ENCODE results near the gene RNU2-63P. TPM values are rescaled to one million over a fixed set of nuclear protein-coding genes. Genes with fewer than 3 reads are reported as not detected.
"Not testable (repeated sequence)": the region's sequence is repeated elsewhere in the genome, so short reads cannot be mapped to it uniquely, and the experiment has no call there.

The RNU2-63P gene
- total and polyA plus RNA-seq, 4 donors: 30.7 TPM; not detected in 3

GRCh38 chr2:88053934-88054781 is 37.8 kb upstream of the RNU2-63P start:
- Histone ChIP-seq H3K36me3 (ENCODE audit: control insufficient read depth, insufficient read depth, low read length) (no peaks in the 10 kb centered on the region), H3K4me1 (ENCODE audit: control insufficient read depth, insufficient read depth, low read length) (peaks cover 16% of the 10 kb centered on the region)
- WGBS (ENCODE audit: insufficient coverage): 77% methylated on average over 8 of the region's 10 CpGs

GRCh38 chr2:88053296-88053695 is 36.9 kb upstream of the RNU2-63P start:
- Histone ChIP-seq H3K27me3 (ENCODE audit: control insufficient read depth, insufficient read depth, low read length) (no peaks in the 10 kb centered on the region), H3K27ac (ENCODE audit: low read depth, low read length) (no peak overlapping the region), H3K4me1 (ENCODE audit: control insufficient read depth, insufficient read depth, low read length) (peaks cover 16% of the 10 kb centered on the region), H3K9me3 (ENCODE audit: control insufficient read depth, insufficient read depth, low read length) (no peaks in the 10 kb centered on the region), H3K36me3 (ENCODE audit: control insufficient read depth, insufficient read depth, low read length) (no peaks in the 10 kb centered on the region), H3K4me3 (ENCODE audit: low read depth, low read length) (no peak overlapping the region)
- WGBS (ENCODE audit: insufficient coverage): no CpG with 5 or more reads among the region's 1 CpG
- DNase-seq (ENCODE audit: low read depth in 4 of 6, low spot score in 6 of 6): no peak

More at GRCh38 chr2:88053934-88054781, 37.8 kb upstream of the RNU2-63P start:
- DNase-seq (ENCODE audit: low read depth in 4 of 6, low spot score in 6 of 6): no peak
- Histone ChIP-seq H3K9me3 (ENCODE audit: control insufficient read depth, insufficient read depth, low read length) (no peaks in the 10 kb centered on the region), H3K27ac (ENCODE audit: low read depth, low read length) (peak overlapping the region; percentile 94), H3K4me3 (ENCODE audit: low read depth, low read length) (peak overlapping the region; percentile 84), H3K27me3 (ENCODE audit: control insufficient read depth, insufficient read depth, low read length) (no peaks in the 10 kb centered on the region)

GRCh38 chr2:88051792-88052191 is 35.4 kb upstream of the RNU2-63P start:
- Histone ChIP-seq H3K27ac (ENCODE audit: low read depth, low read length) (no peak overlapping the region), H3K4me3 (ENCODE audit: low read depth, low read length) (no peak overlapping the region), H3K27me3 (ENCODE audit: control insufficient read depth, insufficient read depth, low read length) (no peaks in the 10 kb centered on the region), H3K9me3 (ENCODE audit: control insufficient read depth, insufficient read depth, low read length) (no peaks in the 10 kb centered on the region), H3K36me3 (ENCODE audit: control insufficient read depth, insufficient read depth, low read length) (no peaks in the 10 kb centered on the region), H3K4me1 (ENCODE audit: control insufficient read depth, insufficient read depth, low read length) (peaks cover 16% of the 10 kb centered on the region)
- 94% methylated on average over 2 of the region's 2 CpGs for WGBS (ENCODE audit: insufficient coverage)
- DNase-seq (ENCODE audit: low read depth in 4 of 6, low spot score in 6 of 6): no peak

GRCh38 chr2:88049622-88050021 is 33.3 kb upstream of the RNU2-63P start:
- no peak overlapping the region for H3K4me3 ChIP-seq (ENCODE audit: low read depth, low read length)
- H3K9me3 ChIP-seq (ENCODE audit: control insufficient read depth, insufficient read depth, low read length): no peaks in the 10 kb centered on the region
- DNase-seq (ENCODE audit: low read depth in 4 of 6, low spot score in 6 of 6): peak in 1 of 6 donors; percentile 13
- no peaks in the 10 kb centered on the region for H3K27me3 ChIP-seq (ENCODE audit: control insufficient read depth, insufficient read depth, low read length)
- H3K36me3 ChIP-seq (ENCODE audit: control insufficient read depth, insufficient read depth, low read length): no peaks in the 10 kb centered on the region
- WGBS (ENCODE audit: insufficient coverage): no CpG with 5 or more reads among the region's 1 CpG
- H3K4me1 ChIP-seq (ENCODE audit: control insufficient read depth, insufficient read depth, low read length): peaks cover 5% of the 10 kb centered on the region
- no peak overlapping the region for H3K27ac ChIP-seq (ENCODE audit: low read depth, low read length)

- Histone ChIP-seq H3K27me3 (ENCODE audit: control insufficient read depth, insufficient read depth, low read length) (no peaks in the 10 kb centered on the region), H3K9me3 (ENCODE audit: control insufficient read depth, insufficient read depth, low read length) (no peaks in the 10 kb centered on the region), H3K27ac (ENCODE audit: low read depth, low read length) (no peak overlapping the region), H3K4me1 (ENCODE audit: control insufficient read depth, insufficient read depth, low read length) (peaks cover 3% of the 10 kb centered on the region), H3K4me3 (ENCODE audit: low read depth, low read length) (no peak overlapping the region), H3K36me3 (ENCODE audit: control insufficient read depth, insufficient read depth, low read length) (no peaks in the 10 kb centered on the region)
- WGBS (ENCODE audit: insufficient coverage): 60% methylated on average over 1 of the region's 3 CpGs
- peak in 1 of 6 donors; percentile 23 for DNase-seq (ENCODE audit: low read depth in 4 of 6, low spot score in 6 of 6)
These were observed 32.2 kb upstream of the RNU2-63P start for GRCh38 chr2:88048541-88048940.

GRCh38 chr2:88045561-88045960 is 29.2 kb upstream of the RNU2-63P start:
- H3K27me3 ChIP-seq (ENCODE audit: control insufficient read depth, insufficient read depth, low read length); H3K36me3 ChIP-seq (ENCODE audit: control insufficient read depth, insufficient read depth, low read length); H3K4me1 ChIP-seq (ENCODE audit: control insufficient read depth, insufficient read depth, low read length); H3K9me3 ChIP-seq (ENCODE audit: control insufficient read depth, insufficient read depth, low read length); DNase-seq (ENCODE audit: low read depth in 4 of 6, low spot score in 6 of 6); H3K4me3 ChIP-seq (ENCODE audit: low read depth, low read length); H3K27ac ChIP-seq (ENCODE audit: low read depth, low read length): not testable (repeated sequence)
- WGBS (ENCODE audit: insufficient coverage): 92% methylated on average over 2 of the region's 6 CpGs

GRCh38 chr2:88042476-88042875 is 26.1 kb upstream of the RNU2-63P start:
- no peaks in the 10 kb centered on the region for H3K9me3 ChIP-seq (ENCODE audit: control insufficient read depth, insufficient read depth, low read length)
- H3K36me3 ChIP-seq (ENCODE audit: control insufficient read depth, insufficient read depth, low read length): no peaks in the 10 kb centered on the region
- no peak overlapping the region for H3K4me3 ChIP-seq (ENCODE audit: low read depth, low read length)
- WGBS (ENCODE audit: insufficient coverage): 100% methylated on average over 1 of the region's 5 CpGs
- no peaks in the 10 kb centered on the region for H3K27me3 ChIP-seq (ENCODE audit: control insufficient read depth, insufficient read depth, low read length)
- H3K27ac ChIP-seq (ENCODE audit: low read depth, low read length): no peak overlapping the region
- no peak for DNase-seq (ENCODE audit: low read depth in 4 of 6, low spot score in 6 of 6)
- no peaks in the 10 kb centered on the region for H3K4me1 ChIP-seq (ENCODE audit: control insufficient read depth, insufficient read depth, low read length)

GRCh38 chr2:88038263-88039105 is 22.1 kb upstream of the RNU2-63P start:
- Histone ChIP-seq H3K27me3 (ENCODE audit: control insufficient read depth, insufficient read depth, low read length) (no peaks in the 10 kb centered on the region), H3K36me3 (ENCODE audit: control insufficient read depth, insufficient read depth, low read length) (no peaks in the 10 kb centered on the region), H3K27ac (ENCODE audit: low read depth, low read length) (no peak overlapping the region), H3K9me3 (ENCODE audit: control insufficient read depth, insufficient read depth, low read length) (no peaks in the 10 kb centered on the region), H3K4me1 (ENCODE audit: control insufficient read depth, insufficient read depth, low read length) (no peaks in the 10 kb centered on the region), H3K4me3 (ENCODE audit: low read depth, low read length) (no peak overlapping the region)
- no peak for DNase-seq (ENCODE audit: low read depth in 4 of 6, low spot score in 6 of 6)
- WGBS (ENCODE audit: insufficient coverage): 100% methylated on average over 1 of the region's 4 CpGs

GRCh38 chr2:88036606-88037005 is 20.3 kb upstream of the RNU2-63P start:
- no peaks in the 10 kb centered on the region for H3K9me3 ChIP-seq (ENCODE audit: control insufficient read depth, insufficient read depth, low read length)
- peaks cover 2% of the 10 kb centered on the region for H3K36me3 ChIP-seq (ENCODE audit: control insufficient read depth, insufficient read depth, low read length)
- no peaks in the 10 kb centered on the region for H3K4me1 ChIP-seq (ENCODE audit: control insufficient read depth, insufficient read depth, low read length)
- H3K27me3 ChIP-seq (ENCODE audit: control insufficient read depth, insufficient read depth, low read length): no peaks in the 10 kb centered on the region
- no peak for DNase-seq (ENCODE audit: low read depth in 4 of 6, low spot score in 6 of 6)
- H3K27ac ChIP-seq (ENCODE audit: low read depth, low read length): no peak overlapping the region
- no peak overlapping the region for H3K4me3 ChIP-seq (ENCODE audit: low read depth, low read length)

All from spinal cord (tissue), 10 donors.